B cell (primary cell): ENCODE measurements around the gene SLC30A3. TPM values are rescaled to one million over a fixed set of nuclear protein-coding genes. Genes with fewer than 3 reads are reported as not detected.

ENCODE experiments used
- ATAC-seq: fragments of 200-7000 bp; cut with Tn5 transposase; one replicate; pipeline ENCODE4 v1.10.0; 2021; ENCODE audit warnings: low read depth, mild to moderate bottlenecking, moderate number of reproducible peaks, moderate library complexity
- CTCF ChIA-PET: fragments of 350-600 bp; sonication (Branson Sonifier 250); formaldehyde crosslinking; loops from one replicate; lab custom pipeline; 2021; ENCODE audit warnings: antibody characterized with exemption, inconsistent platforms; lab: Charles Lee
- POLR2A ChIA-PET: fragments of 350-600 bp; sonication (Branson Sonifier 250); formaldehyde crosslinking; loops from one replicate; lab custom pipeline; 2021; ENCODE audit warnings: antibody characterized with exemption; lab: Charles Lee
- DNase-seq: peaks from one replicate; pipeline ENCODE4 v3.0.0; 2013
- H2AFZ ChIP-seq: 2 replicates; pipeline ENCODE4 v1.6.1; 2012; ENCODE audit warnings: mild to moderate bottlenecking, low read depth, low read length; ENCODE audit not compliant: insufficient read depth, poor library complexity, severe bottlenecking
- H3K27ac ChIP-seq, 2 donors: 1 replicate in 1 of 2; 2 replicates in 1 of 2; pipeline ENCODE4 v1.5.1; 2012 to 2013; ENCODE audit warnings: low read length in 2 of 2, mild to moderate bottlenecking in 2 of 2, moderate library complexity in 1 of 2
- H3K27me3 ChIP-seq, 4 experiments: fragments of 200-600 bp in 1 of 4; sonication (generic) in 1 of 4; replicated peaks in 1 of 4; 1 replicate in 2 of 4; 2 replicates in 2 of 4; pipeline versions ENCODE4 v1.6.1 to v1.7.0; 2013 to 2016; ENCODE audit warnings: low read length in 3 of 4, mild to moderate bottlenecking in 2 of 4, mixed read lengths in 1 of 4, moderate library complexity in 1 of 4; ENCODE audit not compliant: insufficient read depth in 4 of 4, control insufficient read depth in 3 of 4; ENCODE audit errors: control extremely low read depth in 1 of 4
- H3K36me3 ChIP-seq, 2 experiments: replicated peaks in 1 of 2; 1 replicate in 1 of 2; 2 replicates in 1 of 2; pipeline versions ENCODE4 v1.6.1 to v1.7.1; 2013; ENCODE audit warnings: low read length in 1 of 2; ENCODE audit not compliant: insufficient read depth in 2 of 2, control insufficient read depth in 1 of 2; ENCODE audit errors: control extremely low read depth in 1 of 2, extremely low read depth in 1 of 2
- H3K4me1 ChIP-seq, 2 donors: fragments of 200-600 bp in 1 of 2; sonication (generic) in 1 of 2; 1 replicate in 1 of 2; 2 replicates in 1 of 2; pipeline versions ENCODE4 v1.5.1 to v1.6.1; 2013 to 2017; ENCODE audit warnings: low read length in 2 of 2; ENCODE audit not compliant: control insufficient read depth in 2 of 2, insufficient read depth in 2 of 2
- H3K4me2 ChIP-seq: replicated peaks from 2 replicates; pipeline ENCODE3; 2012; ENCODE audit warnings: mild to moderate bottlenecking, low read depth, low read length; ENCODE audit not compliant: poor library complexity, severe bottlenecking
- H3K4me3 ChIP-seq, 5 experiments: fragments of 200-600 bp in 1 of 5; sonication (generic) in 1 of 5; 1 replicate in 3 of 5; 2 replicates in 2 of 5; pipeline versions ENCODE4 v1.5.1 to v1.7.0; 2011 to 2016; ENCODE audit warnings: low read length in 4 of 5, mild to moderate bottlenecking in 4 of 5, low read depth in 2 of 5, control low read depth in 1 of 5, moderate library complexity in 1 of 5; ENCODE audit not compliant: insufficient read depth in 1 of 5; ENCODE audit errors: control extremely low read depth in 1 of 5, extremely low read depth in 1 of 5
- H3K79me2 ChIP-seq: fragments of 200-600 bp; sonication (generic); one replicate; pipeline ENCODE4 v1.6.0; 2016; ENCODE audit warnings: low read length; ENCODE audit not compliant: control insufficient read depth, insufficient read depth
- H3K9ac ChIP-seq: fragments of 200-600 bp; sonication (generic); 2 replicates; pipeline ENCODE4 v1.6.1; 2017; ENCODE audit warnings: mild to moderate bottlenecking, low read length, moderate library complexity
- H3K9me3 ChIP-seq, 3 donors: one replicate each; pipeline versions ENCODE4 v1.6.1 to v1.7.1; 2013; ENCODE audit warnings: low read length in 2 of 3; ENCODE audit not compliant: control insufficient read depth in 2 of 3, insufficient read depth in 1 of 3; ENCODE audit errors: control extremely low read depth in 1 of 3
- H4K20me1 ChIP-seq: 2 replicates; pipeline ENCODE4 v1.6.0; 2012; ENCODE audit warnings: mild to moderate bottlenecking, low read length; ENCODE audit not compliant: insufficient read depth, control insufficient read depth, poor library complexity, severe bottlenecking
- H3K27ac Mint-ChIP-seq: one replicate; pipeline ENCODE4 v1.8.0; 2021; ENCODE audit warnings: mixed read lengths
- H3K27me3 Mint-ChIP-seq: one replicate; pipeline ENCODE4 v1.8.0; 2021; ENCODE audit warnings: mixed read lengths
- H3K4me1 Mint-ChIP-seq: one replicate; pipeline ENCODE4 v1.8.0; 2021; ENCODE audit warnings: mixed read lengths
- H3K4me3 Mint-ChIP-seq: one replicate; pipeline ENCODE4 v1.8.0; 2021; ENCODE audit warnings: mixed read lengths
- H3K9me3 Mint-ChIP-seq: one replicate; pipeline ENCODE4 v1.8.0; 2022; ENCODE audit warnings: mixed read lengths; ENCODE audit not compliant: insufficient read depth
- EZH2 ChIP-seq: IDR thresholded peaks from 2 replicates; pipeline ENCODE4 v1.6.1; 2012; ENCODE audit warnings: borderline replicate concordance, low read depth, mild to moderate bottlenecking, moderate library complexity, low read length; ENCODE audit not compliant: insufficient read depth, poor library complexity, severe bottlenecking
- WGBS: methylation state at CpG from one replicate; pipeline ENCODE4 v1.1.5; 2013; ENCODE audit warnings: missing lambda C conversion rate; ENCODE audit not compliant: insufficient coverage; 5-methylcytosine and 5-hydroxymethylcytosine counted together
- intact Hi-C: fragments of 100-400 bp; cut with micrococcal nuclease; formaldehyde crosslinking; loops from one replicate; pipeline ENCODE4 v1.10.0; 2022
- polyA plus RNA-seq: library from polyadenylated mRNA; depleted of rRNA; stranded (reverse); fragments of >200 nt; gene quantifications from 2 replicates; pipeline ENCODE4 v1.2.3, GENCODE V29; 2012
- total RNA-seq, 2 donors: library from RNA; stranded (reverse); fragments of 120-200 nt in 1 of 2; gene quantifications; 1 replicate in 1 of 2; 2 replicates in 1 of 2; pipeline versions ENCODE4 v1.2.3 to v1.2.4, GENCODE V29; 2013 to 2022
- TF ChIP-seq, protein P1 (sequence below): fragments of 200-600 bp; IDR thresholded peaks from one replicate; pipeline ENCODE4 v1.8.0; 2022; ENCODE audit warnings: antibody characterized with exemption, mild to moderate bottlenecking

Gene SLC30A3
- total and polyA plus RNA-seq, 2 donors (not counting 1 experiment from before 2014, with no cell fraction given), result 0.09 TPM; not detected in 1

GRCh38 chr2:27281855-27282559 is 19.2 kb upstream of the SLC30A3 start, which contains the start of gene TRIM54:
TRIM54 (plus strand) TSS chr2:27282429; CDS start chr2:27282732, 303 bp downstream.
- no peak within 1 kb of the TSS for H3K27ac Mint-ChIP-seq
- ATAC-seq, result no peak
- POLR2A ChIA-PET, result no interaction called here

DNA sequence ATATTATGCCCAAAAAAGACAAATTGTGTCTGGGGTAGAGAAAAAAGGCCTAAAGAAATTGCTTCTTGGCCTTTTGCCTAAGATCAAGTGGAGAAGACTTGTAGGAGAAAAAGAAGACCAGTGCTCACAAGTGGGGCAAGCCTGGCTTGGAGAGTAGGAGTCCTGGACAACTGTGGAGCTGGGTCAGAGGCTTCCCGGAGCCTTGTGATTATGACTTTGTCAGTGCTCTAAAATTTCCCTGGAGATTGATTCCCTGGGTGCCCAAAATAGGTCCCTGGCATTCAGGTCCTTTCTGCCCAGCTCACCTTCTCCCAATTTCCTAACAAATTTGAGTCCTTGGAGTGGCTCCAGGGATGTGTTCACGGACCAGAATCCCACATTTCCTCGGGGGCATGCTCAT is 18.6 kb upstream of the SLC30A3 start:
- H3K4me1 Mint-ChIP-seq, result peaks cover 5% of the 10 kb centered on the region
- Histone ChIP-seq H3K27me3 (peaks cover 0 to 9% (median 0%) of the 10 kb centered on the region in 4 experiments), H3K27ac (no peak overlapping the region), H3K9me3 (no peaks in the 10 kb centered on the region), H3K4me3 (no peak overlapping the region), H3K9ac (no peak overlapping the region), H2AFZ (no peak overlapping the region), H3K4me2 (no peak overlapping the region), H4K20me1 (no peaks in the 10 kb centered on the region), H3K36me3 (no peaks in the 10 kb centered on the region), H3K79me2 (no peaks in the 10 kb centered on the region), H3K4me1 (no peaks in the 10 kb centered on the region)
- CTCF ChIA-PET, result interaction anchor here (0.7 to 6.8 kb wide), 10 partner anchors 9 to 436 kb away, joined by 3 to 168 read pairs (median 20); partner anchors contain the start of gene DPYSL5
- no peaks in the 10 kb centered on the region for H3K9me3 Mint-ChIP-seq
- WGBS, result 78% methylated on average over 1 of the region's 3 CpGs
- TF ChIP-seq EZH2, result no peak
- TF ChIP-seq, protein P1, sequence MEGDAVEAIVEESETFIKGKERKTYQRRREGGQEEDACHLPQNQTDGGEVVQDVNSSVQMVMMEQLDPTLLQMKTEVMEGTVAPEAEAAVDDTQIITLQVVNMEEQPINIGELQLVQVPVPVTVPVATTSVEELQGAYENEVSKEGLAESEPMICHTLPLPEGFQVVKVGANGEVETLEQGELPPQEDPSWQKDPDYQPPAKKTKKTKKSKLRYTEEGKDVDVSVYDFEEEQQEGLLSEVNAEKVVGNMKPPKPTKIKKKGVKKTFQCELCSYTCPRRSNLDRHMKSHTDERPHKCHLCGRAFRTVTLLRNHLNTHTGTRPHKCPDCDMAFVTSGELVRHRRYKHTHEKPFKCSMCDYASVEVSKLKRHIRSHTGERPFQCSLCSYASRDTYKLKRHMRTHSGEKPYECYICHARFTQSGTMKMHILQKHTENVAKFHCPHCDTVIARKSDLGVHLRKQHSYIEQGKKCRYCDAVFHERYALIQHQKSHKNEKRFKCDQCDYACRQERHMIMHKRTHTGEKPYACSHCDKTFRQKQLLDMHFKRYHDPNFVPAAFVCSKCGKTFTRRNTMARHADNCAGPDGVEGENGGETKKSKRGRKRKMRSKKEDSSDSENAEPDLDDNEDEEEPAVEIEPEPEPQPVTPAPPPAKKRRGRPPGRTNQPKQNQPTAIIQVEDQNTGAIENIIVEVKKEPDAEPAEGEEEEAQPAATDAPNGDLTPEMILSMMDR, result no peak
- ATAC-seq, result no peak
- POLR2A ChIA-PET, result no interaction called here
- H3K4me3 Mint-ChIP-seq, result no peak overlapping the region
- no peak for DNase-seq
- H3K27ac Mint-ChIP-seq, result no peak overlapping the region
- peaks cover 43% of the 10 kb centered on the region for H3K27me3 Mint-ChIP-seq
- intact Hi-C loops, result no loop called here

More at GRCh38 chr2:27281855-27282559, 19.2 kb upstream of the SLC30A3 start, which contains the start of gene TRIM54:
- H3K4me3 ChIP-seq, result no peak within 1 kb of the TSS
- H3K4me2 ChIP-seq, result no peak within 1 kb of the TSS
- peaks cover 5% of the 10 kb centered on the region for H3K4me1 Mint-ChIP-seq
- no peaks in the 10 kb centered on the region for H3K9me3 ChIP-seq
- no peak within 1 kb of the TSS for H3K27ac ChIP-seq
- 98% methylated on average over 3 of the region's 5 CpGs for WGBS
- H3K4me1 ChIP-seq, result no peaks in the 10 kb centered on the region
- peaks cover 0 to 9% (median 0%) of the 10 kb centered on the region in 4 experiments for H3K27me3 ChIP-seq
- no peaks in the 10 kb centered on the region for H4K20me1 ChIP-seq
- intact Hi-C loops, result no loop called here
- H3K4me3 Mint-ChIP-seq, result no peak within 1 kb of the TSS
- H3K36me3 ChIP-seq, result no peaks in the 10 kb centered on the region
- CTCF ChIA-PET, result interaction anchor here (0.7 to 6.8 kb wide), 12 partner anchors 9 to 436 kb away, joined by 3 to 168 read pairs (median 4); partner anchors contain the start of gene DPYSL5
- H3K9me3 Mint-ChIP-seq, result no peaks in the 10 kb centered on the region
- H3K79me2 ChIP-seq, result no peaks in the 10 kb centered on the region
- H3K27me3 Mint-ChIP-seq, result peaks cover 40% of the 10 kb centered on the region
- TF ChIP-seq, protein P1, result no peak
- TF ChIP-seq EZH2, result no peak
- DNase-seq, result no peak
- no peak within 1 kb of the TSS for H3K9ac ChIP-seq
- no peak within 1 kb of the TSS for H2AFZ ChIP-seq
